ENCODE data around the gene CSAD.

The CSAD gene

DNA sequence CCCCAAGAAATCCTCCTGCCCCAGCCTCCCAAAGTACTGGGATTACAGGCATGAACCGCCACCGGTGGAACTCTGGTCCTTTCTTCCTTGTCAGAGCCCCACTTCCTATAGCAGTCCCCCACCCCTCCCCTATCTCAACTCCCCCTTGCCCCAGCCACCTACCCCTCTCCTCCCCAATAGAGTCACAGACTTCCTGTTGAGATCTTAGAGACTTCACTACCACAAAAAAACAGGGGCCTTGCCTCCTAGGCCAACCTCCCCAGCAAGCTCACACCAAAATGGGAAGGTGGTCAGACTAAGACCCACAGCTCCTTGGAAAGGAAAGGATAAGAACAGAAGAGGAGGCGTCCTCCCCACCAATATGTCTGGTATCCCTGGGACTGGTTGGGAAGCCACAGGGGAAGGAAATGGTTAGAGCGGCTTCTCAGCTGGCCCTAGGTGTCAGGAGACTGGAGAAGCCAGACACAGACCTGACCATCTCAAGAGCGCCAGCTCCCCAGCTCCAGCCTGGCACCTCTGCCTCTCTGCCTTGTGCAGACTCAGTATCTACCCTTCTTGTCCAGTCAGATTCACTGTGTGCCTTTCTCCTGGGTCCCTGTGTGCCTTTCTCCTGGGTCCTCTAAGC, 17.9 kb upstream of the CSAD start:
- DNase-seq, result peak; percentile 30

DNA sequence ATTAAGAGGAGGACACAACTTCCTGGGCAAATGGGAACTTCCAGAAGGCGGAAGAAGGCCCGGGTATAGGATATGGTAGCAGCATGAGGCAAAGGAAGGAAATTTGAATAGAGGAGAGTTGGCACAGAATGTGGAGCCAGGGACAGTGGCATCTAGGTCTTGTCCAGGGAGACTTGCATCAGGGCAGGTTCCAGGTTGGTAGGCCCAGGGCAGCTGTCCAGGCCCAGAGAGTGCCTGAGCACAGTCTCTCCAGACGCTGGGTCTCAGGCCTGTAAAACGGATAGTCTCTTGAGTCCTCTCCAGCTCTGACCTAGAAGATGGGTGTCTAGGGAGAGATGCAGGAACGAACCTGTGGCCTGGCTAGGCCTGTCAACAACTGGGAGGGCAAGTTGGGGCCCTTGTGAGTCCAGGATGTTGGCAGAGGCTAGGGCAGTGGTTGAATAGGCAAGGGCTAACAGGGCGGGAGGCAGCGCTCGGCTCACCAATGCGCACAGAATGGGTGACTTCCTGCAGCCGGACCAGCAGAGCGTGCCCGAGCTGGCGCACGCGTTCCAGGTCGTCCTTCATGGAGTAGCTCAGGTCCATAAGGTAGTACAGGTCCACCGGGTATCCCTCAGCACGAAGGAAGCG, 16.4 kb upstream of the CSAD start:
- DNase-seq, result no peak

DNA sequence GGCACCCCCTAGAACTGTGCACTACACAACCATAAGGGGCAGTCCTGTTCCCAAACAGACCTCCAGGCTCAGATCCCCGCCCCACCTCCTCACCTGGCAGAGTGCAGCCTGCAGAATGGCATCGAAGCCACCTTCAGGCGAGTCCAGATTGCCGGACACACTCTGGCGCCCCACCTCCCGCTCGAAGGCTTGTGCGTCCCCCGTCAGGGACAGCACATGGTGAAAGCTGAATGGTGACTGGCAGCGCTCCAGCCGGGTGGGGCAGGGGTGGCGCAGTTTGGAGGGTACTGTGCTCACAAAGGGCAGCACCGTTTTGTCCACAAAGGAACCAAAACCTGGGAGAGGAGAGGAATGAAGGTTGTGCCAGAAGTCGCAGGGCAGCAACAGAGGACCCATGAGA, 15.8 kb upstream of the CSAD start:
- no peak for DNase-seq

DNA sequence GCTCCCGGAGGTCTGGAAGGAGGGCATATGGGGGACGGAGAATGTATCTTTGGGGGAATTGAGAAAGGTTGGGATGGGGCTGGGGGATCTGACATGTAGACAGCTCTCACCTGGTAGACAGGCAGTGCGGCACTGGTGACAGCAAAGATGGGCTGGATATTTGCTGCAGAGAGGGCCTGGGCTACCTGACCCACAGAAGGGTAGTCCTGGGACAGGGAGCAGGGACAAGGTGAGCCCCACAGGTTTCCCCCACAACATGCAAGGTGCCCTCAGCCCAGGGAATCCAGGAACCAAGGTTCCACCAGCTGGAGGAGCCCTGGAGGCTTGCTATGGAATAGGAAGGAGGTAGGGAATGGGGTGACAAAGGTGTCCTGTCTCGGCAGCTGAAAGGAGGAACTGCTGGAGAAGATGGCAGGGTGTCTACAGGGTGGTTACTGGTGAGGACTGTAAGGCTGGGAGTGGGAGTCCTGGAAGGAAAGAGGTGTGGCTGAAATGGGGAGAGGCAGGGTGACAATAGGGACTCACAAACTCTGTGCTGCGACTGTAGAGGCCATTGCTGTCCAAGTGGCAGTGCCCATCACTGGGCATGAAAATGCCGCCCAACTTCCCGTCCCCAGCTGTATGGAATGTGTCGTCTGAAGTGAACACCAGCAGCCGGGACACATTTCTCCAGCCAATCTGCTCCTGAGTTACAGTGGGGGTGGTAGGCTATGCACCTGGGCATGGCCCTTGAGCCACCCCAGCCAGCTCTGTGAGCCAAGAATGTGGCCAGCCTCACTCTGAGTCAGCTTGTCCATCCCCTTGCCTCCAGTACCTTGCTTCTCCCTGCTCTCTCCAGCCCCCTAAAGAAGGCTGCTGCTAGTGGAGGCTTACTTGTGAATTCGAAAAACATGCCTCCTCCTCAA, 15.0 kb upstream of the CSAD start:
- DNase-seq, result no peak

DNA sequence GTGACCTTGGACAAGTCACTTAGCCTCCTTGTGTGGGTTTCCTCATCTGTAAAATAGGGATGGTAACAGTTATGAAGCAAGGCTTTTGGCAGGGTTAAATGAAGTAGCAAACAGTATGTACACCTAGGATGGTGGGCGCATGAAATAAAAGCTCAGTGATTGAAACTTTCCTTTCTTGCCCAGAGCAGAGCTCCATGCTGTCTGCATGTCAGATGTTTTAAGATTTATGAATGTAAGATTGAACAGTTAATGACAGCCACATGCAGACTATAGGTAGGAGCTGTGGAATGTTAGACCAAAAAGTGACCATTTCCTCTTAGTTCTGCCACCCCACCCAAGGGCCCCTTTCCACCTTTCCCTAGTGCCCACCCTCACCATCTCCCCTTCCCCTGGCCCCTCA, 14.2 kb upstream of the CSAD start:
- no peak for DNase-seq

DNA sequence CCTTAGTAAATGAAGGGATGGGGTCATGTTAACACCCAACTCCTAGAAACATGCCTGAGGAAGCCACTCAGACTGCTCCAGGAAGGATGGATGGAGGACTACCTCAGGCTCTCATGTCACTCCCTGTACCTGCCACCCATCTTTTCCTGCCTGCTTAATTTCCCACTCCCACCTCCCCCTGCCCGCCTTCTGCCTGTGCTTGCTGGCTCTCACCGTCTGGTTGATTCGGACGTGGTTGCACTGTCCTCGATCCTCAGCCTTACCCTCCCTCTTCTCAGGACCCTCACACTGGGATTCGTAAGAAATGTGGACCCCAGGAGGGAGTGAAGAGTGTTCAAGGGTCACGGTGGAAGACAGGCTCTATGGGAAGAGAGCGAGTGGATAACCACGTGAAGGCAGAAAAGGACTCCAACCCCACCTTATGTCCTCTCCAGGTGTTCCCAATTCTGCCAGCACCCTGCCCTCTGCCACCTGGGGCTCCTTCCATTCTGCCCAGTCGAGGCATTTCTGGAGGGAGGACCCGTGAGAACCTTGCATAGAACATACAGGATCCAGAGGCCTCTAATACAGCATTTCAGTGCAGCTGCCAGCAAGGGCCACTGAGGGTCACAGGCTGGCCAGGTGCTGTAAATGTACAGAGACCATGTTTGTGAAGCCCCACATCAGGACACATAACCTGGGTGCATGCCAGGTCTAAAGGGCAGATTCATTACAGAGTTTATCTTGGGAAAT, 13.4 kb upstream of the CSAD start:
- no peak for DNase-seq

DNA sequence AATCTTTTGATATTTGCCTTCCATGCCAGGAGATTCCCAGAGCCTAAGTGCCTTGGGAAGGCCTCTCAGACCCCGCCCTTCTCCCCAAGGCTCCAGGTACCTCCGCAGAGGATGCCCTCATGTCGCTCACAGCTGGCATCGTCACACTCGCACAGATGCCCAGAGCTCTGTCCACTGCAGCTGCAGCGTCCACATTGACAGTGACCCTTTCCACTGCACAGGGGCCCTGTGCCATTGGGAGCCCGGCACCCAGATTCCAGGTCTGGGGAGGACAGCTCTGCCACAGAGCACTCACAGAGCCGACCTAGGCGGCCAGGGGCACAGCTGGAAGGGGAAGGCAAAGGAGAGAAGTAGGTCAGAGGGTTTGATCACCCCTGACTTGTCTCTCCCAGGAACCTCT, 12.3 kb upstream of the CSAD start:
- DNase-seq, result no peak

DNA sequence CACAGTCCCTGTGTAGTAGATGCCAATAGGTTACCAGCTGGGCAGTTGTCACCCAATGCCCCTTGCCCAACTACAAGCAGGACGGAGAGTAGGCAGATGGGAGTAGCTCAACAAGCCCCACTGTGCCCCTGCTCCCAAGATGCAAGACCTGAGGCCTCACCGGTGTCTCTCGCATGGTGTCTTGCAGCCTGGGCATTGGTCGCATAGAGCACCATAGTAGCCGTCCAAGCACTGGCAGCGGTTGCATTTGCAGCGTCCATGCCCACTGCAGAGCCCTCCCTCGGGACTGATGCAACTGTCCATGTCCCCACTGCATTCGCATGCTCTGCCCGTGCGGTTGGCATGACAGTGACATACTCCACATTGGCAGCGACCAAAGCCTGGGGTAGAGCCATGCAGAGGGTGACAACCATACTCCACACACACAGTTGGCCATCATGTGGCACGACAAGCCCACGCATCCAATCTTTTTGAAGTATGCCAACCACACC, 11.9 kb upstream of the CSAD start:
- DNase-seq, result no peak

DNA sequence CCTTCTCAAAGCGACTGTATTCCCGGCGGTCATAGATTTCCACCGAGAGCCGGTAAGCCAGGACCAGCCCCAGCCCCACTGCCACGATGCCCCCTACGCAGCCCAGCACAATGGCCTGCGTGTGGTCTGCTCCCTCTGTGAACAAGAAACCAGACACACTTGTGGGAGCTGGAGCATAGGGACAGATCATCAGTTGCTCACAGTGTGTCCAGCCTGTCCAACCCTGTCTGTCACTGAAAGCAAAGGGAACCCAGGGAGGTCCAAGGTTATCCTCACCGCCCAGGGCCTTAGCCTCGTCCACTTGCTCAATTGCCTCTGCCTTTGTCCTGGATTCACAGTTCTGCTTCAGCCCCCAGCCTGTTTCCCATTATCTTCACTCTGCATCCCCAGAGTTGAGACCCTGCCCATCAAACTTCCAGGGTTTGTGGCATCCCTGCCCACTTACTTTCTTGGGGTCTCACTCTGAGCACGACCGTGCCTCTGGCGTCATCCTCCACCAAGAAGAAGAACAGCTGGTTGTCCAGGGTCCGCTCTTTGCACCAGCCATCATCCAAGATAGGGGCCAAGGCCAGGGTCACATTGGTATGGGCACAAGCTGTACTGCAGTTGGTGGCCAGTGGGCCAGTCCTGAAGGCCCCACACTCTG, 11.3 kb upstream of the CSAD start:
- no peak for DNase-seq

DNA sequence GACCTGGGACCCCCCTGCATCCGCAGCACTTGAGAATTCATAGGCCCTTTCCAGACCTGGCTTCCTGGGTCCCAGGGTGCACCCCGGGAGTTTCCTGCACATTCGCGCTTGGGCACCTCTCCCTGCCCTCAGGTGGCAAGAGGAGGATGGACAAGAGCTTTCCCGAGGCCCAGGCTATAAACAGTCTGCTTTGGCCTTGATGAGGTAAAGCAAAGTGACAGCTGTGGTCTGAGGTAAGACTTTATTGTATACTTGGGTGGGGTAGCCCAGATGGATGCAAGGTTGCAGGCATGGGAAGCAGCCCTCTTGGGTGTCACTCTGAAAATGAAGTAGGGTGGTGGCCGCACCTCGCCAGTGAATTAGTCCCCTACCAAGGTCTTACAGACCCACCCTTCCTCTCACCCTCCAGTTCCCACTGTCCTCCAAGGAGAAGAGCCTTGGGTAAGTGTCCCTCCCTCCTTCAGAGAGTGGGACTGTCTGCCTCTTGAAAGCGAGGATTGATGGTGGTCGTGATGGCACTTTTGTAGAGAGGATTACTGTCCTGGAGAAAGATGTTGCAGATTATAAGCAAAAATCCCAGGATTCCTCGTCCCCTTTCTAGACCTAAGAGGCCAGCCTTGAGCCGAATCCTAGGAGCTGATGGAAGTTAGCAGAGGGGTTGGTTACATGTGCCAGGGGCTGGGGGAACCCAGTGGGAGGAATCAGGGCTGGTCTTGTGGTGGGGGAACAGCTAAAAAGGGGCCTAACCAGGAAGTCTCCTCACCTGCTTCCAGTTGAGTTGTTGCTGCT, 10.6 kb upstream of the CSAD start:
- DNase-seq, result no peak

DNA sequence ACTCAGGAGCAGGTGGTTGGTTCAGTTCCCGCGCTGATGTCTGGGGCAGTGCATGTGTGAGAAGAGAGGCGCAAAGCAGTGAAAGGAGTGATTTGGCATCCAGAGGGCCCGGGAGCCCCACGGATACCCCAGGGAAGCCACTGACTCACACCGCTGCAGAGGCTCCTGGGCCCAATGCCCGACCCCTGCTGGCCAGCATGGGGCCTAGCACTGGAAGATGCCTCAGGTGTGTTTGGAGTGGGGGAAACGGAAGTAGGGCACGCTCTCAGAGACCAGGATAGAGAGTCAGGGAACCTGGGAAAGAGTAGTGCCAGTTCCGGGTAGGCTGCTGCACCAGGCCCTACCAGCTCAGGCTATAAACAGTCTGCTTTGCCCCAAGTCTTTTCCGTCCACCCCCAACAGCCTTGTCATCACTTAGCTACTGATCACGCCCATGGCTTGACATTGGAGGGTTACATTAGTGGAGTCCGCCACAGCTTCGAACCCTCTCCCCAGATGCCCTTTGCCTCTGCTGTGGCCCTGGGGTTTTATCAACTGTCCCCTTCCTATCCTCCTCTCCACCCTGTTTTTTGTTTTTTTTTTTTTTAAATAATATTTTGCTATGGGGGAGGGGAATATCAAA, 9.5 kb upstream of the CSAD start:
- peak; percentile 50 for DNase-seq

DNA sequence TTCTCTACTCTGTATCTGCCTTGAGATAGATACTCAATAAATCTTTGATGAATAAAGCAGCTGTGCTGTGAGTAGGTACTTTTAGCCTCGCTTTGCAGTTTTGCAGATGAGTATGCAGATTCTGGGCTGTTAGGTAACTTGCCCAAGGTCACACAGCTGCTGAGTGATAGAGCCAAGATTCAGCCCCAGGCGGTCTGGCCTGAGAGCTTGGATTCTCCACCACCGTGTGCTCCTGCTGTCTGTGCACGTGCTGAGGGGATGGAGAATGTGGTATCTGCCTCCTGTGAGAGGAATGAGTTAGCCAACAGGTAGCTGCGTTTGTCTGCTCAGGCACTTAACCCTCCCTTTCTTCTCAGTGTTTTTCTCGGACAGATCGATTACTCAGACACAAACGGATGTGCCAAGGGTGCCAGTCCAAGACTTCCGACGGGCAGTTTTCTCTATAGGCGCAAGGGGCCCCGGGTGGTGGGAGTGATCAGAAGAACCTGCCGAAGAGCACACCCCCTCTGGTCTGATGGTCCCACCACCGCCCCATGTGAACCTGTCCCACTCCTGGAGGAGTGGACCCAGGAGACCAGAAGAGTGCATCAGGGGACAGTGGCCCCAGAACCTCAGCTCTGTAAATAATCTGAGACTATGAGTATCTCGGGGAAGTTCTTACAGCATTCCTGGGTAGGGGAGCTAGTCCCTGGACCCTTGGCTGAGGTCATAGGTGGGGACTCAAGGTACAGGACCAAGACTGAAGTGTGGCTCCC, 6.6 kb upstream of the CSAD start:
- DNase-seq, result no peak

DNA sequence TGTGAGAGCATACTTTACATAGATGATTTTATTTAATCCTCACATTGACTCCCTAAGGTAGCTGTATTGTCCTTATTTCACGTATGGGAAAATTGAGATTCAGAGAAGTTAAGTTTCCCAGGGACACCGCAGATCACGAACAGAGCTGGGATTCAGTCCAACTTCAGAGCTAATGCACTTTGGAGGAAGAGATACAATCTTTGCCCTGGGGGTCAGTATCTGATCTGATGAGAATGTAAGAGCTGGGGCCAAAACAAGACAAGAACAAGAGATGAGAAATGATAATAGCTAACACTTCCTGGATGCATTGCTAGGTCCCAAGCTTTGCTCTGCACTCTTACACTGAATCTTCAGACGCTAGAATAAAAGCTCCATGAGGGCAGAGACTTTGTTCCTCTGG, 6.0 kb upstream of the CSAD start:
- DNase-seq, result no peak

DNA sequence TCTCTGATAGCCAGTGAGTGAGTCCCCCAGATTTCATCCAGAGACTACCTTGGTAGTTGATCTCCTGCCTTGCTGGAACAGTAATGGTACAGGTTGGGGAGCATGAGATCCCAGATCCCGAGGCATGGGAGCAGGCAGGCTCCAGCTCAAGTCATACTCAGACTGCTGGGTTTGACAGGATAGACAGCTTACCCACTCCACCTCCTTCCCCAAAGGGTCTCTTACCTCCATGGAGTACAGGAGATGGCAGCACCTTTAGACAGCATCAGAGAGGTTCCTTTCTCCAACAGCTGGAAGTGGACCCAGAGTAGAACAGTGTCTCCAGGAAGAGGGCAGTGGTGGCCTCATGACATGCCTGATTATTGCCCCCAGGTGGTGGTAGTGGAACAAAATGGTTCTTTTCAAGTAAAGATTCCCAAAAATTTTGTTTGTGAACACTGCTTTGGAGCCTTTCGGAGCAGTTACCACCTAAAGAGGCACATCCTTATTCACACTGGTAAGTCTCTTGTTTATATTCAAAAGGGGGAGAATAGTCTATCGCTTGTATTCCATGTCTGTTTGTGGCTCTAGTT, 4.9 kb upstream of the CSAD start:
- no peak for DNase-seq

DNA sequence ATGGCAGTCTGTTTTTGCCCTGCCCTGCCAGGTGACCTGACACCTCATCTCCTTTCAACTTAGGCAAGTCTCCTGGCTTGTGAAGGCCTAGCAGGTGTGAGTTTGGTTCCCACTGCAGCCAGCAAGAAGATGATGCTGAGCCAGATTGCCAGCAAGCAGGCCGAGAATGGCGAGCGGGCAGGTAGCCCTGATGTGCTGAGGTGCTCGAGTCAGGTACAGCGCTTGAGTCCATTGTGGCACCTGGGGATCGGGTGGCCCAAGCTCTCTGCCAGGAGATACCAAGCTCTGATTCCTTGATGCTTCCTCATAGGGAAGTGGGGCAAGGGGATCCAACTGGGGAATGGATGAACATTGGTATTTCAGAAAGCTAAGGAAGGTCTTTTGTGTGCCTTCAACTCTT, 4.1 kb upstream of the CSAD start:
- no peak for DNase-seq

DNA sequence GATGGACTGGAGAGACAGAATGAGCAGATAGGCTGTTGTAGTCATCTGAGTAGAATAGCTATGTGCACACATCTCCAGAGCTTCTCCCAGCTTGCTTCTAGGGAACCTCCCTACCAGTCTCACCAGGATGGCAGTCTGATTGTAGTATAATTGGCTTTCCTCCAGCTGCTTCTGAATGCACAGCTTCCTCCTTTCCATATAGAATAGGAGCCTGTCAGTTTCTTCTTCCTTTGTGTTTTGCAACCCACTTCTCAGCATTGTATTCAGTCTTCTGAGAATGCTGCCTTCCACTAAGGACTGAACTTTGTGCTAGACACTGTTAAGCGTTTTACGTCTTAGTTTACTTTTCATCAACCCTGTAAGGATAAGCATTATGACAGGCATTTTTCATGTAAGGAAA, 2.2 kb upstream of the CSAD start:
- DNase-seq, result no peak

DNA sequence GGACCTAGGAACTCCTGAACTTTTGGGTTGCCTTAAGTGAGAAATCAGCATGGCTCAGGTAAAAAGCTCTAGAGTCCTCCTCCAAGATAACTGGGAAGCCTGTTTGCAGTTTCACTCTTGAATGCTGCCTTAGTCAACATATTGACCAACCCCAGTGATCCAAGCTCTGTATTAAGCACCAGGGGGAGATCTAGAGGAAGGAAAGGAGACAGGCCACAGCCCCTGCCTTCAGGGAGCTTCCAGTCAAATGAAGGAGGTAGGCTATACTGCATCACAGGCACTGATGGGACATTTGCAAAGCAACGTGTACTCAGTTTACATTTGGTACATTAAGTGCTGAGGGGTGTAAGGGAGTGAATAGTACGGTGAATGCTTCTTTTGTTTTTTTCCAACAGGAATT, 1.2 kb upstream of the CSAD start:
- no peak for DNase-seq

DNA sequence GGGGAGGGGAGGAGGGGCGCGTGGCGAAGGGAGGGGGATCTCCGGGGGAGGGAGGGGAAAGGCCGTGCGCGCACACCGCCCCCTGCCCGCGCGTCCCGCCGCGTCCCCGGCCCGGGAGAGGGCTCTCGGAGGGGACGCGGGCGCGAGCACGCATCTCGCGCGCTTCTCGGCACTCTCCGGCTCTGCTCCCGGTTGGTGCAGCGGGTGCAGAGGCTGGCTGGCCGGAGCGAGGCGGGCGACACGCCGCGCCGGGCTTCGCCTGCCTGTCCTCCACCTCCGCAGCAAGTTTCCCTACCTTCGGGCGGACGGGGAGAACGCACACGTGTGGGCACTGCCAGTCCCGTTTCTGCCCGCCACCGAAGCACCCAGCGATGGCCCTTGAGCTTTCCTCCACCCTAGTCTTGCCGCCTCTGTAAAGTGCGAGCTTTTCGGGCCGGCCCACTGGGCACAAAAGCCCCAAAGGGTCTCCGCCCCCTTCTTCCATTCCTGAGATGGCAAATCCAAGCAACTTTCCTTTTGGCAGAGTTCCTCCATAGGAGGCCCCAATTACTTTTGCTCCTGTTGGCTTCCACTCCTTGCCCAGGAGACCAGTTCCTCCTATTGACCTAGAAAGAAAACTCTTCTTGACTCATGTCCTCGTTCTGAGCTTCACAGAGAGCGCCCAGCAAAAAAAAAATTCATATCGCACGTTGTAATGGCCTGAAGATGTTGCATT, 363 bp upstream of the CSAD start:
- peak; percentile 72 for DNase-seq

DNA sequence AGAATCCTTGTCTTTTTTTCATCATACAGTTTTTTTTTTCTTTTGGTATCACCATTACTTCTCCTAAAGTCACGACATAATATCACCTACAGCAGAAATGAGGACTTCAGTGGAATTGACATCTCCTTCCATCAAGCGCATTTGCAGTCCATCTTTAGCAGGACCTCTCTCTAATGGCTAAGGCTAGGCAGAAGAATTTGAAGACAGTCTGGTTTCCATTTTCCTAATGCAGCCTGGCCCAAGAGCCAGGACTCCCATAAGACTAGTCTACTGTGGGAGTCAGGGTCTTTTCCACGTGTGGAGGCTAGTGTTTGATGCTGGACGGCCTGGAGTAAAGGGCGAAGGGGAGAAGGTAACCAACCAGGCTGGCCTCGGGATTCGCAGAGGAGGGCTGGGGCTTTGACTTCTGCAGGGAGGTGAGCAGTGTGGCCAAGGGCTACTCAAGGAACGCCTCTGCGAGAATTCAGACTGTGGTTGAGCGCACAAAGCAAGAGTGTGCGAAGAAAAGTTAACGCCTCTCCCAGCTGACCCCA, 972 bp downstream of the CSAD start:
- no peak for DNase-seq
